Muscle of back (tissue), 13 donors: ENCODE measurements around the gene SATL1. TPM values are rescaled to one million over a fixed set of nuclear protein-coding genes. Genes with fewer than 3 reads are reported as not detected.
"Not testable (repeated sequence)": the region's sequence is repeated elsewhere in the genome, so short reads cannot be mapped to it uniquely, and the experiment has no call there.

Experiments
- DNase-seq, 3 donors: peaks; one replicate each; pipeline versions ENCODE4 v3.0.0 to v3.0.0-alpha.2; 2013
- long read RNA-seq, 9 donors: transcript quantifications; one replicate each; lab custom pipeline, GENCODE V29; 2026
- polyA plus RNA-seq, 10 donors: library from polyadenylated mRNA; unstranded; fragments of 120-200 nt; gene quantifications; one replicate each; pipeline ENCODE4 v1.2.1, GENCODE V29; 2013; ENCODE audit not compliant: insufficient read length in 10 of 10

Gene SATL1, protein sequence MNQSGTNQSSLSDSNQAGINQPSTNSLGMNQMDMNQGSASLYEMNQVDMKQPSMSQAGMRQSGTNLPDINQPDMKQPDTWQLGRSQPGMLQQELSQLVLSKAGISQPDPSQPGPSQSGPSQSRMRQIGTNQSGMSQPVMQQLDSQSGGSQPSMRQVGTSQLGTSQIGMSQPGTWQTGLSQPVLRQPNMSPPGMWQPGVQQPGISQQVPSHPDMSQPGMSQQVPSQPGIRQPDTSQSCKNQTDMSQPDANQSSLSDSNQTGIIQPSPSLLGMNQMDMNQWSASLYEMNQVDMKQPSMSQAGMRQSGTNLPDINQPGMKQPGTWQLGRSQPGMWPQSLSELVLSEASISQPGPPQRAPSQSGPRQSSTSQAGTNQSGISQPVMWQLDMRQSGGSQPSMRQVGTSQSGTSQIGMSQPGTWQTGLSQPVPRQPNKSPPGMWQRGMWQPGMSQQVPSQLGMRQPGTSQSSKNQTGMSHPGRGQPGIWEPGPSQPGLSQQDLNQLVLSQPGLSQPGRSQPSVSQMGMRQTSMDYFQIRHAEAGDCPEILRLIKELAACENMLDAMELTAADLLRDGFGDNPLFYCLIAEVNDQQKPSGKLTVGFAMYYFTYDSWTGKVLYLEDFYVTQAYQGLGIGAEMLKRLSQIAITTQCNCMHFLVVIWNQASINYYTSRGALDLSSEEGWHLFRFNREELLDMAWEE
- under 1 TPM; 0.31 to 0.66 (median 0.42) TPM for polyA plus RNA-seq
- long read RNA-seq, donor 1, partial matches to known transcripts, result 0 of 1 reads
- long read RNA-seq, donor 1, other reads (novel, unspliced or antisense), result 0 of 1 reads
- long read RNA-seq, donor 2, partial matches to known transcripts, result 29 of 29 reads
- long read RNA-seq, donor 2, other reads (novel, unspliced or antisense), result 0 of 29 reads
- long read RNA-seq, donor 3, result 0 reads
- long read RNA-seq, donor 4, partial matches to known transcripts, result 0 of 1 reads
- long read RNA-seq, donor 4, other reads (novel, unspliced or antisense), result 0 of 1 reads
- long read RNA-seq, donor 5, result 0 reads
- long read RNA-seq, donor 6, partial matches to known transcripts, result 5 of 5 reads
- long read RNA-seq, donor 6, other reads (novel, unspliced or antisense), result 0 of 5 reads
- long read RNA-seq, donor 7, result 0 reads
- long read RNA-seq, donor 8, partial matches to known transcripts, result 0 of 1 reads
- long read RNA-seq, donor 8, other reads (novel, unspliced or antisense), result 0 of 1 reads
- long read RNA-seq, donor 9, result 0 reads

- peak; percentile 69 to 94 (median 88) for DNase-seq
These were observed at the start of gene SATL1, which contains the start of gene ZNF711 for GRCh38 chrX:85243761-85244449. Gene SATL1, minus strand, starts transcription at chrX:85243779. Its CDS starts 134,811 bp downstream, at chrX:85108968. Gene ZNF711, plus strand, starts transcription at chrX:85243991. Its CDS starts 3,582 bp downstream, at chrX:85247573.

DNA sequence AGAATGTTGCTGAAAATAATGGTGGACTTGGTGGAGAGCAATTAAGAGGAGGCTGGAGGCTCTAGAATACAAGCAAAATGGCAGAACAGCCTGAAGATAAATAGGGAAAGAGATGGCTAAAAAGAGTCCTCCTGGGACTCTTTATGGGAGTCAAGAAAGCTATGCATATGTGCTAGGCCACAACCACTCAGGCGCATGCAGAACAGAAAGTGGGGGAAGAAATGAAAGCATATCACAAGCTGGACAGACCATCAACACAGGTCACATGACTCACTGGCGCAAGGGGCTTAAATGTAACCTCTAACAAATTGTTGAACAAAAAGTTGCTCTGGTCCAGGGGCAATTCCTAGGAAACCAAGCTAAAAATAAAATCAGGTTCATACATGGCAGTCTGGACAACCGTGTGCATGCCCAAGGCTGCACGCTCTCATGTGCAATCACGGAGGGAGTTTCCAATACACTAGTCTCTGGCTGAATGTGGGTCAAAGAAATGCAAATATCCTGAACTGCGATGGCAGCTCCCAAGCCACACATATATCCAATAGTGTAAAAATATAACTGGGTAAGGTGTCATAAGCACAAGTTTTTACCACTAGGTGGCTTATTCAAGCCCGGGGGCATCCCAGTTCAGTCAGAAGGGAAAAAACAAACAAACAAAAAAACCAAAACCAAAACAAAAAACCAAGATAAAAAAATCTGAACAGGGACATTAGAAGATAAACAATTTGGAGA is 45.6 kb upstream of the SATL1 start:
- no peak for DNase-seq

GRCh38 chrX:85285286-85285685 is 41.7 kb upstream of the SATL1 start:
- not testable (repeated sequence) for DNase-seq

DNA sequence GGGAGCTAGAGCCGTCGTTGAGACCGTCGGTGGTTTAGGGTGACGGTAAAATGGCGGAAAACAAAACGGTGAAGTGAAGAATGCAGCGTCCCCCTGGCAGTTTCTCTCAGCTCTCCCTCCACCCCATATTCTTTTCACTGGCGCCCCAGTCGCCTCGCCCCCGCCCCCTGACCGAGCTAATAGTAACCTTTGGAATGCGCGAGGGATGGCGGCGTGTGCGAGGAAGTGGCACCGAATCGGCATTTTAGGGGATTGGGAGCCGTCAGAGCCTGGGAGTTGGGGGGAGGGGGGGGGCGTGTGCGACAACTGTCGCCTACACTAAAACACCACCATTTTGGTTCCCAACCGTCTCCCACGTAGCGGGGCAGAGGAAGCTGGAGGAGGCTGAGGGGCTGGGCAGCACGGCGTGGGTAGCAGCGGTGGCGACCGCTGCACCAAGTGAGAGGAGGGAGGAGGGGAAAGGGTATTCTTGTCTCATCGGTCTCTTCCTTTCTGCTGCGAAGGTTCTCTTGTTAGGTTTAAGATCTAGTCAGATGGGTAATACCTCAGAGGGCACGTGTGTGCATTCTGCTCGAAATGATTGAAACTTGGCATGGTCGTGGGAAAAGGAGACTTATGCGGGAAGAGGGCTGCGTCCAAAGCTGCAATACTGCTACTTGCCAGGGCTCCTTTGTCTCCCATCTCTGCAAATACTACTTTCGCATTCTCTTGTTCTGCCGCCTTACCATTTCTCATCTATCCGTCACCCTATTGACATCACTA is 1.1 kb upstream of the SATL1 start:
- peak in 2 of 3 donors; percentile 35 to 77 for DNase-seq

DNA sequence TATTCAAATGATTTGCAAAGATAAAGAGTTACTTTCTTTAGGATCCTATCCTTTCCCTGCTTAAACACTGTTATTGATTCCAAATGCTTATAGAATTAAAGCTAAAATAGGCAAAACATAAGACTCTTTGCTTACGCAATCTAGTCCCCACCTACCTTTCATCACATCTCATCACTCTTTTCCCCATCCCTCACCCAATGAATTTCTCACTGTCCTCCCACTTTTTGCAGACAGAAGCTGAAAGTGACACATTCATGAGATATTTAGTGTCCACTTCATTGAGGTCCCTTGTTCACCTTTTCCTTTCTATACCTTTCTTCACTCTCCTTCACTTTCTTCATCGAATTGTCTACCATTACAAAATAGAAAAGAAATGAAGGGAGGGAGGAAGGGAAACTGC is 424 bp downstream of the SATL1 start:
- no peak for DNase-seq

DNA sequence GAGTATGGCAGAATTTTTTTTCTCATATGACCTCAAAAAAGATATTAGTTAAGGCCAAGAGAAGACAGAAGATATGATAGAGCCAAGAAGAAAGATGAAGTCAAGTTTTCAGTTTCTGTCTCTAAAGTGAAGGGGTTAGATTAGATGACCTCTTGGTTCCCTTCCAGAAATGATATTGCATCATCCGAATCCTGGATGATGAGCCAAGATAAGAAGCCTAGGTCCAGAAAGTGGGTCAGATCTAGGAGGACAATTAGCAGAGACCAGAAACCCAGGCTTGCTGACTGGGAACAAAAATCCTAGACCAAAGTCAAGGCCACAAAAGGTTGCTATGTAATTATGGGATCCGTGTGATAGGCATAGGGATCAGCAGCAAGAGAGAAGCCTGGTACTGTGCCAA is 20.2 kb downstream of the SATL1 start:
- DNase-seq, result no peak

DNA sequence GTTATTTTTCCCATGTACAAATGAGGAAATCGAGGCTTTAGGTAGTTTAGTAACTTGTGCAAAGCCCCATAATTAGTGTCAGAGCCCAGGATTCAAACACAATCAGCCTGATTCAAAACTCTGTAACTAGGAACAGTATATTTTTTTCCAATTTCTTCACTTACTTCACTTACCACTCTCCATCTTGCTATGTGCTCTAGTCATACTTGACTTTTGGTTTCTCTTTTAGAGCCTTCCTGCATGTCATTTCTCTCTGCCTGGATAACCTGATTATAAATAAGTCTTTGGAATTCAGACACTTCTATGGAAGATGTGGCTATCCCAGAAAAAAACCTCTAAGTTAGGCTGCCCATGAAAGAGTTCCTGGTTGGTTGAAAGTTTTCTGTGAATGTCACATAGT is 22.2 kb downstream of the SATL1 start:
- DNase-seq, result no peak

GRCh38 chrX:85215946-85216345 is 27.6 kb downstream of the SATL1 start:
- no peak for DNase-seq

GRCh38 chrX:85213792-85214530 is 29.6 kb downstream of the SATL1 start:
- DNase-seq, result no peak

- no peak for DNase-seq
These were observed 40.1 kb downstream of the SATL1 start for GRCh38 chrX:85203461-85203970.

DNA sequence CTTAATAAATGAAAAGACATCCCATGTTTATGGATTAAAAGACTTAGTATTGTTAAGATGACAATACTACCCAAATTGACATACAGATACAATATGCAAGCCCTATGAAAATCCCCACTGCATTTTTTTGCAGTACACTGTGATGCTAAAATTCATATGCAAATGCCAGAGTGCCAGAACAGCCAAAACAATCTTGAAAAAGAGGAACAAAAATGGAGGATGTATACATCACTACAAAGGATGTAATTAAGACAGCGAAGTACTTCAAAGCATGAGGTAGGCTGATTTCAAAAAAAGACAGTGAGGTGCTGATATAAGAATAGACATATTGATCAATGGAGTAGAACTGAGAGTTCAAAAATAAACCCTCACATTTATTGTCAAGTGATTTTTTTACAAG is 47.3 kb downstream of the SATL1 start:
- no peak for DNase-seq

GRCh38 chrX:85159644-85160043 is 83.9 kb downstream of the SATL1 start:
- DNase-seq, result no peak

- DNase-seq, result no peak
These were observed 102.6 kb downstream of the SATL1 start for GRCh38 chrX:85140964-85141363.

DNA sequence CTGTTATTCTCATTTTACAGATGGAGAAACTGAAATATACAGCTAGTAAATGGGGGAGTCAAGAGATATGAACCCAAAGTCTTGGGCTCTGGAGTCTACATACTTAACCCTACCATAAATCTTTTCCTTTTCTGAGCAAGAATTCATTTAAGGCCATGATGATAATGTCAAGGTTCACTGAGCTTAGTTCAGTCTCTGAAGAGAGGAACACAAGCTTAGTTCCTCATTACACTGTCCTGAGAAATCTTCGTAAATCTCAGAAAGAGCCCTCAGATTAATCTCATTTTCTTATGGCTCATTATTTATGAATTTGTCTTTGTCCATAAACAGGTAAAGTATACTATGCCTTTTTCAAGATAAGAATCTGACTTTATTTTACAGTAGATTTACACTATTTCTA is 104.2 kb downstream of the SATL1 start:
- DNase-seq, result no peak

GRCh38 chrX:85136409-85136808 is 107.2 kb downstream of the SATL1 start:
- DNase-seq, result peak in 1 of 3 donors; percentile 7

- no peak for DNase-seq
These were observed 128.3 kb downstream of the SATL1 start for GRCh38 chrX:85115252-85115651.

DNA sequence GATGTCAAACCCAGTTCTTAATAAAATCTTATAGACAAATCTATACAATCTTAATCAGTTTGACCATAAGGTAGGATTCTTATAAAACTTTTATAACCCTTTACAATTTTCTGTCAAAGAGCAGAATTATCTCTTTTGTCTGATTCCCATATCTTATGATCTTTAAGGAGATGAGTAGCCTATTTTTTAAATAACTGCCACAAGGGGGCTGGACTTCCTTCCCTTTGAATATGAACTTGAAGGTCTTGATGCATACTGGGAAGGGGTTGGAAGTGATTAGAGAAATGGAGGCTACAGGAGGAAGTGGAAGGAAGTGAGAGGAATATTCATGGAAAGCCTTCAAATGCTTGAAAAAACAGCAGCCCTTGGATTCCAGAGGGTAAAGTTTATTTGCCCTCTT is 128.8 kb downstream of the SATL1 start:
- DNase-seq, result no peak

- DNase-seq, result no peak
These were observed 129.4 kb downstream of the SATL1 start for GRCh38 chrX:85114171-85114570.

GRCh38 chrX:85113746-85114145 is 129.8 kb downstream of the SATL1 start:
- no peak for DNase-seq
